ENCODE data around the gene NSG1.

NSG1 gene, protein sequence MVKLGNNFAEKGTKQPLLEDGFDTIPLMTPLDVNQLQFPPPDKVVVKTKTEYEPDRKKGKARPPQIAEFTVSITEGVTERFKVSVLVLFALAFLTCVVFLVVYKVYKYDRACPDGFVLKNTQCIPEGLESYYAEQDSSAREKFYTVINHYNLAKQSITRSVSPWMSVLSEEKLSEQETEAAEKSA

DNA sequence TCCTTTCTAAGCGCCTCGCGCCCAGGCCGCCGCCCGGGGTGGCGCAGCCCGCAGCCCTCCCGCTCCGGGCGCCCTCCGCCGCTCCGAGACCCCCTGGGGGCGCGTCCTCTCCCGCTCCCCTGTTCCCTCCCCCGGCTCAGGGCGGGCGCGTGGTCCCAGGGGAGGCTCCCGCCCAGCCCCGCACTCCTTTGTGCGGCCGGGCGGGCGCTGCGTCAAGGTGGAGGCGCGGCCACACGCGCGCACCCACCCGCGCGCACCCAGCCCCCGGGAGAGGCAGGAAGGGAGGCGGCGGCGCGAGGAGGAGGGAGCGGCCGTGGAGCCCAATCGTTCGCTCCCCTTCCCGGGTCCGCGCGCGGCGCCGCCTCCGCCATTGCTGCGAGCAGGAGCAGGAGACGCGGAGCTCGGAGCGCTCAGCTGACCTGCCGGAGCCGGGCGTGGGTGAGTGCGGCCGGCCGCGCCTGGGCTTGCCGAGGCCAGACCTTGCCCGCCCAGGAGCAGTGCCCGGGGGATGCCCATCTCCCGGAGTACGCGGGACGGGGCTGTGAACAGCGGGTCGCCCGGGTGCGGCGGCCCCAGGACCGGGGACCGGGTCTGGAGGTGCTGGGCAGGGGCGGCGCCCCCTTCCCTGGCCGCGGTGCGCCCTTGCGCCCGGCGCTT lies at the start of gene NSG1:
Gene NSG1, plus strand, starts transcription at position 367 of the 657 bp plus-strand sequence. CDS start 528 bp downstream, outside the sequence.
- peak; percentile 40 for DNase-seq

GRCh38 chr4:4338210-4339001 lies 48.5 kb upstream of the NSG1 start:
- DNase-seq: no peak

DNA sequence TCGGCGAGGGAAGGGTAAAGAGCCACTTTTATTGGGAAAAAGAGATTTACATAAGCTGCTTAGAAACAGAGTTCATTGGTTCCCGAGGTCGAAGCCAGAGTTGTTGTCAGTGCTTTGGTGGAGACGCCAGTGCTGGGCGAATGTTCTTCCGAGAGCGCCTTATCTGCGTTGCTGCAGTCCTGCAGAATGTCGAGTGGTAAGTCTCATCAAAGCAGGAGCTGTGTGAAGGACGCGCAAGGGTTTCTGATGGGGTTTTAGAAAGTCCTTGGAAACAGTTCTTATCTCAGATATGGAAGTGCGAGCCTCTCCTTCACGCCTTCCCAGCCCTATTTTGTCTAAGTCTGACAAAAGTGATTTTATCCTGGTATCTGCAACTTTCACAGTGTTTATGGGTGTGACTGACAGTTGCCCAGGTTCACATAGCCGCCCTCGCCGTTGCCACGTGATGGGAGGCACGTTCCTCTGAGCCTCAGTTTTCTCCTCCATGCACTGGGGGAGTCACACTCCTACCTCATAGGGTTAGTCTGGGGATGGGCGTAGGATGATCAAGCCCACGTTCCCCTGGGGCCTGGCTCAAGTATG lies 47.3 kb upstream of the NSG1 start:
- no peak for DNase-seq

DNA sequence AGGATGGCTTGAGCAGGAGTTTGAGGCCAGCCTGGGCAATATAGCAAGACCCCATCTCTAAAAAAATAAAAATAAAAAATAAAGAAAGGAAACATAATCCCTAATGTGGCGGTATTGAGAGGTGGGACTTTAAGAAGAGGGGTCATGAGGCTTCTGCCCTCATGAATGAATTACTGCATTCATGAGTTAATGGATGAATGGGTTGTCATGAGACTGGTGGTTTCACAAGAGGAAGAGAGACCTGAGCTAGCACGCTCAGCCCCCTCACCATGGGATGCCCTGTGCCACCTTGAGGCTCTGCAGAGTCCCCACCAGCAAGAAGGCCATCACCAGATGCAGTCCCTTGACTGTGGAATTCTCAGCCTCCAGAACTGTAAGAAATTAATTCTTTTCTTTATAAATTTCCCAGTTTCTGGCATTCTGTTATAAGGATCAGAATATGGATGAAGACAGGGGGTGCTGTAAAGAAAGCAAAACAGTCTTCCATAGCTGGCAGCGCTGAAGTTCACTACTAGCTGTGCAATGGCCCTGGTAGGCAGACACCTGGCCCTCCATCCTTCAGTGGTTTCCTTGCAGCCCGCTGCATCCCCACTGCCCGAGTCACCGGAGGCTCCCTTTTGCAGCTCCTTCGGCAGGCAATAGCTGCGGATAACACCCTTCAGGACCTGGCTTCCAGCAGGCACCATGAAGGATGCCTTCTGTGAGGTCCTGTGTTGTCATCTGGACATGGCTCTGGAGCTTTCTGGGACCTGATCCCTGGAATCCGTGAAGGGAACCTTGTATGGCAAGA lies 44.8 kb upstream of the NSG1 start:
- DNase-seq: no peak

DNA sequence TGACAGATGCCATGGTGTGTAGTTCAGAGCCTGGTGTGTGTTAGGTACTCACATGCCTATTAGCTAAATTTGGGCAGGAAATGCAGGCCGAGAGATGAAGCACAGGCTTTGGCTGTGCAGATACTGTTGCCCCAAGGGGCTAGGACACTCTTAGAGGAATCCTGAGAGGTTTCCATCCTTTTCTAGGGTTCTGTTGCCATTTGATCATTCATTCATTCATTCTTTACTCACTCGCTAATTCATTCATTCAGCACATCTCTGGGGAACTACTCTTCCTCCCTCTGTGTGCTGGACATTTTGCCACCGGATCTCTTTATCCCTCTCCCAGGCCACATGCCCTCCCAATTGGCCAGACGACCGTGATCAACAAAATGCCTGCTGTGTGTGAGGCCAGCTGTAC lies 43.9 kb upstream of the NSG1 start:
- no peak for DNase-seq

DNA sequence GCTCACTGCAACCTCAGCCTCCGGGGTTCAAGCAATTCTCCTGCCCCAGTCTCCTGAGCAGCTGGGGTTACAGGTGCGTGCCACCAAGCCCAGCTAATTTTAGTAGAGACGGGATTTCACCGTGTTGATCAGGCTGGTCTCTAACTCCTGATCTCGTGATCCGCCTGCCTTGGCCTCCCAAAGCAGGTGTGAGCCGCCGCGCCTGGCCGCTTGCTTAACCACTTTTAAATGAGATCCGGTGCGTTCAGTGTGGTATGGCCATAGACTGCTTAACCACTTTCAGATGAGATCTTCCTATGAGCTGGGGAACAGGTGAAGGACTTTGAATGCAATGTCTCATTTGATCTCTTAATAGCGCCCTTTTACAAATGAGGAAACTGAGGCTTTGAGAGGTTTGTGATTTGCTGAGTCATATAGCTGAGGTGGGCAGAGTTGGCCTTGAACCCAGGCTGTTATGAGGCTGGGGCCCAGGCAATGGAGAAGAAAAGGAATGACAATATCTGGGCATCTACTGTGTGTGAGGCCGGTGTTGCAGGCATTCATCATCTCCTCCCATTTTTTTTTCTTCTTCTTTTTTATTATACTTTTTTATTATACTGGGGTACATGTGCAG lies 41.9 kb upstream of the NSG1 start:
- no peak for DNase-seq

DNA sequence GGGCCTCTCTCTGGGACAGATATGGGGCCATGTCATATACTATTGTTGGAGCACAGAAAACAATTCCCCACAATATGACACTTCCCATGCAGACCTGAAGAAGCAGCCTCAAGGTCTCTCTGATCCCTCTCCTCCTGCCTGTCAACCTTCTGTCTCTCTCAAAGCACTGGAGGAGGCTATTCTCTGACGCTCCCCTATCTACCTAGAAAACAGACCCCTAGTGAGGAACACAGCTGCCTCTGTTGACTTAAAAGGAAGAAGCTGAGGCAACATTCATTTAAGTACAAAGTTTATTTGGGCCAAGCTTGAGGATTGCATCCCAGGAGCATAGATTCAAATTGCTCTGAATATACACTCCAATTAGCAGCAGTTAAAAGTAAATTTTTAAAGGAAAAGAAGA lies 39.3 kb upstream of the NSG1 start:
- DNase-seq: no peak

DNA sequence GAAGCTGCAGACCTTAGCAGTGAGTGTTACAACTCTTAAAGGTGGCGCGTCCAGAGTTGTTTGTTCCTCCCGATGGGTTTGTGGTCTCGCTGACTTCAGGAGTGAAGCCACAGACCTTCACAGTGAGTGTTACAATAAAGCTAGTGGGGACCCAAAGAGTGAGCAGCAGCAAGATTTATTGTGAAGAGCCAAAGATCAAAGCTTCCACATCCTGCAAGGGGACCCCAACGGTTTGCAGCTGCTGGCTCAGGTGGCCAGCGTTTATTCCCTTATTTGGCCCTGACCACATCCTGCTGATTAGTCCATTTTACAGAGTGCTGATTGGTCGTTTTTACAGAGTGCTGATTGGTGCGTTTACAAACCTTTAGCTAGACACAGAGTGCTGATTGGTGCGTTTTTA lies 38.3 kb upstream of the NSG1 start:
- DNase-seq: peak; percentile 4

DNA sequence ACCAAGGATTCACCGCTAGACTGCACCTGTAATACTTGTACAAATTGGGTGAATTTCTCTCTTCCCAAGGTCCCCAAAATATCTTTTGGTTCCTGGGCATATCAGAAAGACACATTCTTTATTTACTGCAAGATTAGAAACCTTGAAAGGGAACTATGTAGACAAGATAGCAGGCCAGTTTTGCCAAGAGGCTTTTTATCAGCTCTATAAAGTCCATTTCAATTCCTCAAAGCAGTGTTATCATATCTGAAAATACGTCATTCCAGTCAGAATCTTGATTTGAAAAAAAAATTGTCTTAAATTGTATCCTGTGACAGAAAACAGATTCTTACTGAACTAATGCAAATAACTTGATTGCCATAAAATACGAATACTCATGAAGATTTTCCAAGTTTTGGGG lies 37.0 kb upstream of the NSG1 start:
- no peak for DNase-seq

- DNase-seq: no peak
Observed at GRCh38 chr4:4350909-4351308, 36.0 kb upstream of the NSG1 start.

- no peak for DNase-seq
Observed at GRCh38 chr4:4355302-4355701, 31.6 kb upstream of the NSG1 start.

GRCh38 chr4:4356106-4357041 lies 30.5 kb upstream of the NSG1 start:
- no peak for DNase-seq

GRCh38 chr4:4358093-4358854 lies 28.6 kb upstream of the NSG1 start:
- DNase-seq: no peak

GRCh38 chr4:4361883-4362282 lies 25.0 kb upstream of the NSG1 start:
- no peak for DNase-seq

DNA sequence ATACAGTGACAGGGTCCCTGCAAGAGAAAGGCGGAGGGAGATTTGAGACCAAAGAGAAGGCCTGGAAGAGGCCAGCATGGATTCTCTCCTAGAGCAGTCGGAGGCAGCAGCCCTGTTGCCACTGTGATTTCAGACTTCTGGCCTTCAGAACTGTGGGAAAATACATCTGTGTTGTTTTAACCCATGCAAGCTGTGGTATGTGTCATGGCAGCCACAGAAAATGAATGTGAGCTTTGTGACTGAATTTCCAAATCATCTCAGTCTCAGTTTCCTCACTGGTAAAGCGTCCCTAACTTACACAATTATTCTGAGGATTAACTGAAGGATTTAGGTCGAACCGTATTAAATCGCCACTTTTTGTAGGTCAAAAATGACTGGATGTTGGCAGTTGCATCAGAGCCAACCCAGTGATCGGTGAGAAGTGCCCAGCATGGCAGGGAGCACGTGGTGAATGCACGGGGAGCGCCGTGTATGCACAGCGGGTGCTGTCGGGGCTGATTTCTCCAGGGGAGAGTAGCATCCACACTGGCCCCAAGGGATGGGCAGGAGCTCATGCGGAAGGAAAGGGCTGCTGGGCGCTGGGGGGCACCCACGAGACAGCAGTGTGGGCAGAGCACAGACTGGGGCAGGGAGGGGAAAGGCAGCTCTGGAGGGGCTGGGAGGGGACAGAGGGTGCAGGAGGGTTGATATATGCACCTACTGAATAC lies 23.8 kb upstream of the NSG1 start:
- no peak for DNase-seq

DNA sequence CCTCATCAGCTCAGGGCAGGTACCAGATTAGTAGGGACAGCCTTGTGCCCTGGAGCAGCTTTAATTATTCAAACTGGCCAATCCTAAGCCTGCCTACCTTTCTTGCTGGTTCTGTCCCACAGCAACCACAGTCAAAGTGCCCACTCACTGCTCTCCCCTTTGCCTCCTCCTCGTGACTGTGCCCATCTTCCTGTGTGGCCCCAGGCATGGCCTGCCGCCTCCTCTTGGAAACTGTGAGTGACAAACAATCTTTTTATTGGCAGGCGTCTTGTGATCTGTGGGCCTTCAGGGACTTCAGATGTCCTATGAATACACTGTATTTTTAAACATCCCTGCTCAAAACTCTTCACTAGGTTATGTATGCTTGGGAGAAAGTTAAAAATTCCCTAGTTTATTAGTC lies 22.8 kb upstream of the NSG1 start:
- no peak for DNase-seq

DNA sequence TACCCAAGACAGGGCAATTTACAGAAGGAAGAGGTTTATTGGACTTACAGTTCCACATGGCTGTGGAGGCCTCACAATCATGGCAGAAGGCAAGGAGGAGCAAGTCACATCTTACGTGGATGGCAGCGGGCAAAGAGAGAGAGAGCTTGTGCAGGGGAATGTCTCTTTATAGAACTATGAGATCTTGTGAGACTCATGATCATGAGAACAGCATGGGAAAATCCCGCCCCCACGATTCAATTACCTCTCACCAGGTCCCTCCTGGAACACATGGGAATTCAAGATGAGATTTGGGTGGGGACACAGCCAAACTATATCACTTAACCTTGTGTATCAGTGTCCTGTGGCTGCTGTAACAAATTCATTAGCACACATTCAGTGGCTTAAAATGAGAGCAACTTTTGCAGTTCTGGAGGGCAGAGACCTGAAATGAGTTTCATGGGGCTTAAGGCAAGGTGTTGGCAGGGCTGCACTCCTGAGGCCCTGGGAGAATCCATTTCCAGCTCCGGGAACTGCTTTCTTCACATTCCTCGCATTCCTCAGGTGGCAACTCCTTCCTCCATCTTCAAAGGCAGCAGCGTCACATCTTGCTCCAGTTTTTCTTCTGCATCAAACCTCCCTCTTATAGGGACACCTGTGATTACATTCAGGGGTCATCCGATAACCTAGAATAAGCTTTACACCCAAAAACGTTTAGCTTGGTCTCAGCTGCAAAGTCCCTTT lies 22.3 kb upstream of the NSG1 start:
- DNase-seq: no peak

GRCh38 chr4:4368809-4369580 lies 17.9 kb upstream of the NSG1 start:
- DNase-seq: no peak
